HL-60 (cell line): ENCODE data around the gene SETBP1.

ENCODE experiments used
- DNase-seq, 2 experiments: peaks; one replicate each; pipeline ENCODE4 v3.0.0-alpha.2; 2010 to 2020; ENCODE audit warnings: low read depth in 1 of 2, low spot score in 1 of 2
- H3K27ac ChIP-seq: fragments of 250-450 bp; sonication (Bioruptor Pico); replicated peaks from 2 replicates; pipeline ENCODE4 v1.5.1; 2020; ENCODE audit warnings: mild to moderate bottlenecking, moderate library complexity
- H3K27me3 ChIP-seq: fragments of 250-450 bp; sonication (Bioruptor Pico); 2 replicates; pipeline ENCODE4 v1.5.1; 2021; ENCODE audit warnings: mild to moderate bottlenecking, moderate library complexity; ENCODE audit not compliant: insufficient read depth, poor library complexity, severe bottlenecking
- H3K4me3 ChIP-seq: replicated peaks from 2 replicates; pipeline ENCODE4 v1.5.1; 2011; ENCODE audit warnings: mild to moderate bottlenecking, control low read depth, low read length; ENCODE audit not compliant: insufficient read depth
- GABPA ChIP-seq: IDR thresholded peaks from 2 replicates; pipeline ENCODE4 v1.6.1; 2012; ENCODE audit warnings: low read depth
- POLR2AphosphoS5 ChIP-seq: IDR thresholded peaks from 2 replicates; pipeline ENCODE4 v1.6.1; 2012; ENCODE audit warnings: low read depth
- SPI1 ChIP-seq: IDR thresholded peaks from 2 replicates; pipeline ENCODE4 v1.6.1; 2012; ENCODE audit warnings: low read depth, mild to moderate bottlenecking, borderline replicate concordance
- TF ChIP-seq, protein P1 (sequence below): IDR thresholded peaks from one replicate; pipeline ENCODE4 v1.5.1; 2011; ENCODE audit warnings: low read length, control low read depth, inconsistent platforms; ENCODE audit not compliant: insufficient read depth
- TF ChIP-seq, protein P2 (sequence below): IDR thresholded peaks from 2 replicates; pipeline ENCODE4 v1.6.1; 2012; ENCODE audit warnings: low read depth; ENCODE audit not compliant: insufficient replicate concordance

SETBP1 gene

DNA sequence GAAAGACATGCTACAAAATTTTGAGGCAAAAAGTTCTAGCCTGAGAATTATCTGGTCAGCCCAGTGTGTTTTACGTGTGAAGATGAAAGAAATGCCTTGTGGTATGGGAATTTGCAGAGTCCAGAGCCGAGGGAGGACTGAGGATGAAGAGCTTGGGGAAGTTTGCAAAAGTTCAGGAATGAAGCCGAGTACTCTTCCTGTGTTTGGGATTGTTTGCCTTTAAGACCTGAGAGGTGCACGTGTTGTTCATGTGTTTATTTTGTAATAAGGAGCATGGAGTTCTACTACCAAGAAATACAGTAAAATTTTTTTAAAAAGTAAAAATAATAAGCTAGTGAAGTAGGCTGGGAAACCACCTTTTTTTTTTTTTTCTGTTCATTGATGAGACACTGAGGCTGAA, 14.8 kb downstream of the SETBP1 start:
- peaks cover 10% of the 10 kb centered on the region for H3K27me3 ChIP-seq
- no peak overlapping the region for H3K4me3 ChIP-seq
- no peak overlapping the region for H3K27ac ChIP-seq
- no peak for TF ChIP-seq POLR2AphosphoS5
- TF ChIP-seq, protein P1, sequence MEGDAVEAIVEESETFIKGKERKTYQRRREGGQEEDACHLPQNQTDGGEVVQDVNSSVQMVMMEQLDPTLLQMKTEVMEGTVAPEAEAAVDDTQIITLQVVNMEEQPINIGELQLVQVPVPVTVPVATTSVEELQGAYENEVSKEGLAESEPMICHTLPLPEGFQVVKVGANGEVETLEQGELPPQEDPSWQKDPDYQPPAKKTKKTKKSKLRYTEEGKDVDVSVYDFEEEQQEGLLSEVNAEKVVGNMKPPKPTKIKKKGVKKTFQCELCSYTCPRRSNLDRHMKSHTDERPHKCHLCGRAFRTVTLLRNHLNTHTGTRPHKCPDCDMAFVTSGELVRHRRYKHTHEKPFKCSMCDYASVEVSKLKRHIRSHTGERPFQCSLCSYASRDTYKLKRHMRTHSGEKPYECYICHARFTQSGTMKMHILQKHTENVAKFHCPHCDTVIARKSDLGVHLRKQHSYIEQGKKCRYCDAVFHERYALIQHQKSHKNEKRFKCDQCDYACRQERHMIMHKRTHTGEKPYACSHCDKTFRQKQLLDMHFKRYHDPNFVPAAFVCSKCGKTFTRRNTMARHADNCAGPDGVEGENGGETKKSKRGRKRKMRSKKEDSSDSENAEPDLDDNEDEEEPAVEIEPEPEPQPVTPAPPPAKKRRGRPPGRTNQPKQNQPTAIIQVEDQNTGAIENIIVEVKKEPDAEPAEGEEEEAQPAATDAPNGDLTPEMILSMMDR, result no peak
- TF ChIP-seq, protein P2, sequence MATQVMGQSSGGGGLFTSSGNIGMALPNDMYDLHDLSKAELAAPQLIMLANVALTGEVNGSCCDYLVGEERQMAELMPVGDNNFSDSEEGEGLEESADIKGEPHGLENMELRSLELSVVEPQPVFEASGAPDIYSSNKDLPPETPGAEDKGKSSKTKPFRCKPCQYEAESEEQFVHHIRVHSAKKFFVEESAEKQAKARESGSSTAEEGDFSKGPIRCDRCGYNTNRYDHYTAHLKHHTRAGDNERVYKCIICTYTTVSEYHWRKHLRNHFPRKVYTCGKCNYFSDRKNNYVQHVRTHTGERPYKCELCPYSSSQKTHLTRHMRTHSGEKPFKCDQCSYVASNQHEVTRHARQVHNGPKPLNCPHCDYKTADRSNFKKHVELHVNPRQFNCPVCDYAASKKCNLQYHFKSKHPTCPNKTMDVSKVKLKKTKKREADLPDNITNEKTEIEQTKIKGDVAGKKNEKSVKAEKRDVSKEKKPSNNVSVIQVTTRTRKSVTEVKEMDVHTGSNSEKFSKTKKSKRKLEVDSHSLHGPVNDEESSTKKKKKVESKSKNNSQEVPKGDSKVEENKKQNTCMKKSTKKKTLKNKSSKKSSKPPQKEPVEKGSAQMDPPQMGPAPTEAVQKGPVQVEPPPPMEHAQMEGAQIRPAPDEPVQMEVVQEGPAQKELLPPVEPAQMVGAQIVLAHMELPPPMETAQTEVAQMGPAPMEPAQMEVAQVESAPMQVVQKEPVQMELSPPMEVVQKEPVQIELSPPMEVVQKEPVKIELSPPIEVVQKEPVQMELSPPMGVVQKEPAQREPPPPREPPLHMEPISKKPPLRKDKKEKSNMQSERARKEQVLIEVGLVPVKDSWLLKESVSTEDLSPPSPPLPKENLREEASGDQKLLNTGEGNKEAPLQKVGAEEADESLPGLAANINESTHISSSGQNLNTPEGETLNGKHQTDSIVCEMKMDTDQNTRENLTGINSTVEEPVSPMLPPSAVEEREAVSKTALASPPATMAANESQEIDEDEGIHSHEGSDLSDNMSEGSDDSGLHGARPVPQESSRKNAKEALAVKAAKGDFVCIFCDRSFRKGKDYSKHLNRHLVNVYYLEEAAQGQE, result no peak
- DNase-seq, result no peak

DNA sequence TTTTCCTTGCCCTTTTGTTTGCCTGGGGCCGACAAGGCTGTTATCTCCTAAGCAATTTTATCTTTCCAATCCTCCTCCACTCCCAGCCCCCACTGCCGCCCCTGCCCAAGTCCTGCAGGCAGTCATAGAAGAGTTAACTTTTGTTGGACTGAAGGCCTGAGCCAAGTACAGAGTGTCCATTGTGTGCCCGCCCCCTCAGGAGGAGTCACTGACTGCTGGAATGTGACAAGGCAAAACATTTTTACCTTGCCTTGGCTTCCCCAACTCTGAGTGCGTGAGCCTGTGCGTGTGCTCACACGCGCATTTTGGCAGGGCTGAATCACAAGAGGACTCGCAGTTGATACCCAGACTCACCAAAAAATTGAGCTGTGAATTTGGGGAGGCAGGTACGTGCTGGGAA, 16.2 kb downstream of the SETBP1 start:
- Histone ChIP-seq H3K27ac (no peak overlapping the region), H3K4me3 (no peak overlapping the region), H3K27me3 (peaks cover 17% of the 10 kb centered on the region)
- no peak for DNase-seq
- no peak for TF ChIP-seq POLR2AphosphoS5
- TF ChIP-seq, protein P2, result no peak
- TF ChIP-seq, protein P1, result no peak
- no peak for TF ChIP-seq GABPA
- no peak for TF ChIP-seq SPI1

DNA sequence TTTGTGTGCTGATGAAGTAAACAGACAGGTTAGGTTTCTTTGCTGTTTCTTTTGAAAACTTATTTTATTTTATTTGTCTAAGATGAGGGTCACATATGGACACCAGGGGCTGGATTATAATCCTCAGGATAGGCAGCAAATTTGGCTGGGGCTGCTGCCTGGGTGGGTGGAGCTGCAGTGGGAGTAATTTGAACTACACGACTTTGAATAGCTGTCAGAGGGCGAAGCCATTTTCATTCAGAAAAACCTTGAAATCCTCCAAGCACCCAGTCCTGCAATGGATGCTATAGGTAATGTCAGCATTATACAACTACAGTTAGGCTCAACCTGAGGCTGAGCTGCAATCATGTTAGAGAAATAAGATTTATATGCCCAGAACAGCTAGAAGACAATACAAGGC, 16.6 kb downstream of the SETBP1 start:
- Histone ChIP-seq H3K27me3 (peaks cover 20% of the 10 kb centered on the region), H3K4me3 (no peak overlapping the region), H3K27ac (no peak overlapping the region)
- no peak for DNase-seq
- TF ChIP-seq POLR2AphosphoS5, result no peak
- TF ChIP-seq, protein P1, result no peak
- TF ChIP-seq SPI1, result no peak
- TF ChIP-seq, protein P2, result no peak
- TF ChIP-seq GABPA, result no peak
